ENCODE data around the gene SLC2A2.

- TF ChIP-seq CTCF (IDR thresholded peaks at IDR 0.05) (no peak), POLR2A (IDR thresholded peaks at IDR 0.05) (no peak)
Observed at GRCh38 chr3:170966495-170966894, 60.0 kb downstream of the SLC2A2 start.
